HCT116 (cell line): ENCODE results near the gene FAM131B. TPM values are rescaled to one million over a fixed set of nuclear protein-coding genes. Genes with fewer than 3 reads are reported as not detected.

Source experiments
- ATAC-seq: fragments of 200-7000 bp; cut with Tn5 transposase; 2 replicates; pipeline ENCODE4 v1.9.1; 2020; ENCODE audit warnings: mild to moderate bottlenecking, moderate library complexity
- BruUV-seq: library from RNA; stranded (reverse); fragments of 400-500 nt; replicated peaks from 2 replicates; lab custom pipeline; 2021; lab: Mats Ljungman, UMichigan
- CTCF ChIA-PET: fragments of 300-600 bp; sonication (Branson Sonifier 250); formaldehyde crosslinking; loops from one replicate; lab custom pipeline; 2021; ENCODE audit warnings: antibody characterized with exemption; lab: Charles Lee
- POLR2A ChIA-PET: fragments of 300-600, 350-600 bp; sonication (Branson Sonifier 250); formaldehyde crosslinking; loops from one replicate; lab custom pipeline; 2021; ENCODE audit warnings: antibody characterized with exemption; lab: Charles Lee
- RAD21 ChIA-PET, 2 experiments: fragments of 300-600 bp; sonication (Branson Sonifier 250); formaldehyde crosslinking; loops; one replicate each; lab custom pipeline; 2023; ENCODE audit warnings: low total read pairs in 2 of 2; ENCODE audit not compliant: uncharacterized antibody in 2 of 2, unreplicated experiment in 2 of 2, low non-redundant PET in 1 of 2; lab: Charles Lee
- DNase-seq: peaks from one replicate; pipeline ENCODE4 v3.0.0-alpha.2; 2010; ENCODE audit warnings: low read depth, low spot score
- H2AFZ ChIP-seq: fragments of 200-600 bp; shearing (Covaris generic), sonication (generic); 2 replicates; pipeline ENCODE4 v1.6.1; 2017; ENCODE audit warnings: low read depth, mixed run types, mixed read lengths, antibody characterized with exemption, low read length; ENCODE audit not compliant: poor library complexity, severe bottlenecking
- H3K27ac ChIP-seq: 2 replicates; pipeline ENCODE4 v1.5.1; 2012; ENCODE audit warnings: low read depth, low read length
- H3K27me3 ChIP-seq: fragments of 200-600 bp; sonication (generic); 2 replicates; pipeline ENCODE4 v1.6.1; 2016; ENCODE audit warnings: mixed run types, low read length, mixed read lengths; ENCODE audit not compliant: insufficient read depth
- H3K36me3 ChIP-seq, 2 experiments: fragments of 200-500 bp in 1 of 2; fragments of 200-600 bp in 1 of 2; sonication (Bioruptor generic) in 1 of 2; sonication (generic) in 1 of 2; 2 replicates each; pipeline versions ENCODE4 v1.5.1 to v1.6.1; 2014 to 2016; ENCODE audit warnings: low read length in 2 of 2, inconsistent platforms in 1 of 2, mixed read lengths in 1 of 2, mixed run types in 1 of 2; ENCODE audit not compliant: insufficient read depth in 2 of 2, control insufficient read depth in 1 of 2
- H3K4me1 ChIP-seq, 2 experiments: fragments of 200-600 bp in 1 of 2; sonication (generic) in 1 of 2; 2 replicates each; pipeline versions ENCODE4 v1.5.1 to v1.6.1; 2012 to 2017; ENCODE audit warnings: low read length in 2 of 2, inconsistent platforms in 1 of 2, mild to moderate bottlenecking in 1 of 2, mixed read lengths in 1 of 2, mixed run types in 1 of 2, moderate library complexity in 1 of 2; ENCODE audit not compliant: insufficient read depth in 2 of 2, control insufficient read depth in 1 of 2
- H3K4me2 ChIP-seq: fragments of 200-600 bp; sonication (generic); 2 replicates; pipeline ENCODE4 v1.6.1; 2017; ENCODE audit warnings: mixed run types, low read length, mixed read lengths
- H3K4me3 ChIP-seq, 2 experiments: fragments of 200-600 bp in 1 of 2; sonication (generic) in 1 of 2; replicated peaks in 1 of 2; 2 replicates each; pipeline ENCODE4 v1.5.1; 2011 to 2016; ENCODE audit warnings: low read length in 2 of 2, control low read depth in 1 of 2, low read depth in 1 of 2, mild to moderate bottlenecking in 1 of 2, mixed read lengths in 1 of 2, mixed run types in 1 of 2
- H3K79me2 ChIP-seq: fragments of 200-600 bp; sonication (generic); 2 replicates; pipeline ENCODE4 v1.6.1; 2017; ENCODE audit warnings: mild to moderate bottlenecking, mixed run types, low read length, moderate library complexity, mixed read lengths; ENCODE audit not compliant: insufficient read depth
- H3K9ac ChIP-seq: fragments of 200-600 bp; sonication (generic); 2 replicates; pipeline ENCODE4 v1.6.1; 2016; ENCODE audit warnings: low read length, mixed read lengths
- H3K9me2 ChIP-seq: fragments of 200-600 bp; sonication (generic), shearing (Covaris generic); 2 replicates; pipeline ENCODE4 v1.6.1; 2017; ENCODE audit warnings: mixed run types, mild to moderate bottlenecking, moderate library complexity; ENCODE audit not compliant: insufficient read depth
- H3K9me3 ChIP-seq, 2 experiments: fragments of 200-500 bp in 1 of 2; fragments of 200-600 bp in 1 of 2; sonication (Bioruptor generic) in 1 of 2; sonication (generic) in 1 of 2; 2 replicates each; pipeline ENCODE4 v1.6.1; 2014 to 2017; ENCODE audit warnings: low read length in 2 of 2, mixed read lengths in 2 of 2, inconsistent platforms in 1 of 2, low read depth in 1 of 2, mild to moderate bottlenecking in 1 of 2, mixed run types in 1 of 2, moderate library complexity in 1 of 2; ENCODE audit not compliant: control insufficient read depth in 1 of 2, insufficient read depth in 1 of 2
- H4K20me1 ChIP-seq: fragments of 200-600 bp; sonication (generic), shearing (Covaris generic); 2 replicates; pipeline ENCODE4 v1.6.1; 2017; ENCODE audit warnings: mixed run types, mild to moderate bottlenecking, moderate library complexity; ENCODE audit not compliant: insufficient read depth
- CBX3 ChIP-seq: IDR thresholded peaks from 2 replicates; pipeline ENCODE4 v1.6.1; 2012; ENCODE audit warnings: low read depth
- CEBPB ChIP-seq: IDR thresholded peaks from 2 replicates; pipeline ENCODE4 v1.6.1; 2012; ENCODE audit warnings: low read depth
- CTCF ChIP-seq, 3 experiments: fragments of 200-600 bp in 1 of 3; sonication (generic) in 1 of 3; IDR thresholded peaks in 2 of 3; conservative IDR thresholded peaks in 1 of 3; 2 replicates each; pipeline ENCODE4 v1.5.1; 2012 to 2017; ENCODE audit warnings: low read depth in 2 of 3, low read length in 2 of 3, antibody characterized with exemption in 1 of 3, borderline replicate concordance in 1 of 3, control low read depth in 1 of 3, mild to moderate bottlenecking in 1 of 3, mixed read lengths in 1 of 3, mixed run types in 1 of 3, moderate library complexity in 1 of 3; ENCODE audit not compliant: insufficient read depth in 1 of 3
- ELF1 ChIP-seq: IDR thresholded peaks from 2 replicates; pipeline ENCODE4 v1.6.1; 2012; ENCODE audit warnings: low read depth, borderline replicate concordance
- EZH2 ChIP-seq: fragments of 200-600 bp; sonication (generic); IDR thresholded peaks from 2 replicates; pipeline ENCODE4 v1.6.1; 2017; ENCODE audit warnings: antibody characterized with exemption, mixed run types
- EZH2phosphoT487 ChIP-seq: fragments of 200-600 bp; IDR thresholded peaks from 2 replicates; pipeline ENCODE4 v1.6.1; 2018; ENCODE audit warnings: antibody characterized with exemption, borderline replicate concordance
- FOSL1 ChIP-seq: IDR thresholded peaks from 2 replicates; pipeline ENCODE4 v1.6.1; 2012; ENCODE audit warnings: low read depth
- JUND ChIP-seq: IDR thresholded peaks from 2 replicates; pipeline ENCODE4 v1.6.1; 2012
- POLR2A ChIP-seq: IDR thresholded peaks from 2 replicates; pipeline ENCODE4 v1.7.0; 2011; ENCODE audit warnings: borderline replicate concordance; ENCODE audit not compliant: insufficient read depth, insufficient read length; ENCODE audit errors: extremely low read depth
- POLR2AphosphoS5 ChIP-seq: IDR thresholded peaks from 2 replicates; pipeline ENCODE4 v1.6.1; 2011; ENCODE audit warnings: mild to moderate bottlenecking, low read depth, low read length, moderate library complexity
- RAD21 ChIP-seq: IDR thresholded peaks from 2 replicates; pipeline ENCODE4 v1.6.1; 2012; ENCODE audit warnings: low read depth, mild to moderate bottlenecking
- SIN3A ChIP-seq: IDR thresholded peaks from 2 replicates; pipeline ENCODE4 v1.6.1; 2012; ENCODE audit warnings: low read depth
- SP1 ChIP-seq: IDR thresholded peaks from 2 replicates; pipeline ENCODE4 v1.6.1; 2012; ENCODE audit warnings: low read depth
- SRF ChIP-seq: IDR thresholded peaks from 2 replicates; pipeline ENCODE4 v1.6.1; 2012; ENCODE audit warnings: low read depth
- TCF7L2 ChIP-seq: IDR thresholded peaks from 2 replicates; pipeline ENCODE4 v1.7.0; 2011; ENCODE audit warnings: borderline replicate concordance, inconsistent platforms; ENCODE audit not compliant: insufficient read depth, insufficient read length; ENCODE audit errors: extremely low read depth
- YY1 ChIP-seq: IDR thresholded peaks from 2 replicates; pipeline ENCODE4 v1.6.1; 2011; ENCODE audit warnings: low read length, low read depth, moderate library complexity, mild to moderate bottlenecking; ENCODE audit not compliant: insufficient replicate concordance; ENCODE audit errors: extremely low read depth
- ZFX ChIP-seq: fragments of 450-650 bp; IDR thresholded peaks from 2 replicates; pipeline ENCODE4 v1.6.1; 2017
- ZNF274 ChIP-seq: fragments of 200-500 bp; sonication (Bioruptor generic); IDR thresholded peaks from 2 replicates; pipeline ENCODE4 v1.6.1; 2014; ENCODE audit warnings: mild to moderate bottlenecking, low read depth, low read length, inconsistent platforms
- intact Hi-C: fragments of 100-400 bp; cut with micrococcal nuclease; formaldehyde crosslinking; loops from 2 replicates; pipeline ENCODE4 v1.10.0; 2022
- total RNA-seq: library from RNA; stranded (reverse); gene quantifications from one replicate; pipeline ENCODE4 v1.2.1, GENCODE V29; 2021; ENCODE audit not compliant: unreplicated experiment
- TF ChIP-seq, protein P1 (sequence below): IDR thresholded peaks from 2 replicates; pipeline ENCODE4 v1.6.1; 2012; ENCODE audit warnings: low read depth
- TF ChIP-seq, protein P2 (sequence below): IDR thresholded peaks from 2 replicates; pipeline ENCODE4 v1.6.1; 2012
- TF ChIP-seq, protein P3 (sequence below): IDR thresholded peaks from 2 replicates; pipeline ENCODE4 v1.6.1; 2011; ENCODE audit warnings: mild to moderate bottlenecking, low read length, moderate library complexity; ENCODE audit not compliant: insufficient replicate concordance; ENCODE audit errors: extremely low read depth

The FAM131B gene
- total RNA-seq, 1 experiment from 2014 or later: 0.20 TPM

DNA sequence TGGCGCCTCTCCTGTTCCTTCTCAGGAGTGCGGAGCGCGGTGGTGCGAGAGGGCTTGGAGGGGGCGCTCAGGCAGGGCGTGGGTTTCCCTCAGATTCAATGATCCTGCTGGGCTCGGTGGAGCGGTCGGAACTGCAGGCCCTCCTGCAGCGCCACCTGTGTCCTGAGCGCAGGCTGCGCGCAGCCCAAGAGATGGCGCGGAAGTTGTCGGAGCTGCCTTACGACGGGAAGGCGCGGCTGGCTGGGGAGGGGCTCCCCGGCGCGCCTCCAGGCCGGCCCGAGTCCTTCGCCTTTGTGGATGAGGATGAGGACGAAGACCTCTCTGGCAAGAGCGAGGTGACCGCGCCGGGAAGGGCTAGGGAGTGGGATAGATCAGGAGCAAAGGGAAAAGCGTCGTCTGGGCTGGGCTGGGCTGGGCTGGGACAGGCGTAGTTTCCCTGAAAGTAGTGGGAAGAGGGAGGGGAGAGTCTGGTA is 17.0 kb downstream of the FAM131B start:
- peak overlapping the region; percentile 89 for H2AFZ ChIP-seq
- intact Hi-C loops: loop anchor here (1.0 kb wide), 1 partner anchor 17 kb away; the partner anchor contains the start of gene FAM131B
- peak overlapping the region; percentile 38 to 51 for H3K4me3 ChIP-seq
- H3K9me2 ChIP-seq: no peaks in the 10 kb centered on the region
- peaks cover 4 to 14% of the 10 kb centered on the region in 2 experiments; a peak in 3 of 4 replicates for H3K4me1 ChIP-seq
- BruUV-seq: no TSS peak
- H3K27ac ChIP-seq: no peak overlapping the region; the same call in 1 of the 2 replicates
- no peaks in the 10 kb centered on the region for H3K9me3 ChIP-seq
- no peaks in the 10 kb centered on the region for H3K27me3 ChIP-seq
- ChIA-PET CTCF (interaction anchor here (0.6 to 2.7 kb wide), 9 partner anchors 9 to 105 kb away, joined by 3 to 14 read pairs (median 3); no protein-coding TSS in a partner anchor), POLR2A (no interaction called here), RAD21 (interaction anchor here in 1 of 2 experiments (0.7 kb wide), 1 partner anchor 392 kb away, joined by 4 read pairs; no protein-coding TSS in a partner anchor)
- DNase-seq (peak; percentile 73), ATAC-seq (peak; percentile 99)
- peak overlapping the region; percentile 80 for H3K4me2 ChIP-seq
- no peaks in the 10 kb centered on the region for H4K20me1 ChIP-seq
- H3K36me3 ChIP-seq: no peaks in the 10 kb centered on the region
- peak overlapping the region; percentile 40 for H3K9ac ChIP-seq
- H3K79me2 ChIP-seq: no peaks in the 10 kb centered on the region
- TF ChIP-seq CBX3 (peak; percentile 85; the same call in 1 of the 2 replicates), YY1 (peak; percentile 80), FOSL1 (no peak), EZH2 (no peak), ZNF274 (no peak), ELF1 (no peak), SRF (no peak), EZH2phosphoT487 (no peak), SP1 (no peak), CTCF (IDR thresholded peaks at IDR 0.05 in 2 of 3, conservative IDR thresholded peaks at IDR 0.05 in 1 of 3; ENCODE audit: borderline replicate concordance in 1 of 3, insufficient read depth in 1 of 3, low read depth in 2 of 3, low read length in 2 of 3) (peak; percentile 70 to 78 (median 72); a peak in 5 of 6 replicates), POLR2AphosphoS5 (peak; percentile 69), ZFX (no peak), JUND (no peak), RAD21 (peak; percentile 46), TCF7L2 (no peak), POLR2A (no peak), CEBPB (no peak), SIN3A (no peak)
- TF ChIP-seq, protein P1, sequence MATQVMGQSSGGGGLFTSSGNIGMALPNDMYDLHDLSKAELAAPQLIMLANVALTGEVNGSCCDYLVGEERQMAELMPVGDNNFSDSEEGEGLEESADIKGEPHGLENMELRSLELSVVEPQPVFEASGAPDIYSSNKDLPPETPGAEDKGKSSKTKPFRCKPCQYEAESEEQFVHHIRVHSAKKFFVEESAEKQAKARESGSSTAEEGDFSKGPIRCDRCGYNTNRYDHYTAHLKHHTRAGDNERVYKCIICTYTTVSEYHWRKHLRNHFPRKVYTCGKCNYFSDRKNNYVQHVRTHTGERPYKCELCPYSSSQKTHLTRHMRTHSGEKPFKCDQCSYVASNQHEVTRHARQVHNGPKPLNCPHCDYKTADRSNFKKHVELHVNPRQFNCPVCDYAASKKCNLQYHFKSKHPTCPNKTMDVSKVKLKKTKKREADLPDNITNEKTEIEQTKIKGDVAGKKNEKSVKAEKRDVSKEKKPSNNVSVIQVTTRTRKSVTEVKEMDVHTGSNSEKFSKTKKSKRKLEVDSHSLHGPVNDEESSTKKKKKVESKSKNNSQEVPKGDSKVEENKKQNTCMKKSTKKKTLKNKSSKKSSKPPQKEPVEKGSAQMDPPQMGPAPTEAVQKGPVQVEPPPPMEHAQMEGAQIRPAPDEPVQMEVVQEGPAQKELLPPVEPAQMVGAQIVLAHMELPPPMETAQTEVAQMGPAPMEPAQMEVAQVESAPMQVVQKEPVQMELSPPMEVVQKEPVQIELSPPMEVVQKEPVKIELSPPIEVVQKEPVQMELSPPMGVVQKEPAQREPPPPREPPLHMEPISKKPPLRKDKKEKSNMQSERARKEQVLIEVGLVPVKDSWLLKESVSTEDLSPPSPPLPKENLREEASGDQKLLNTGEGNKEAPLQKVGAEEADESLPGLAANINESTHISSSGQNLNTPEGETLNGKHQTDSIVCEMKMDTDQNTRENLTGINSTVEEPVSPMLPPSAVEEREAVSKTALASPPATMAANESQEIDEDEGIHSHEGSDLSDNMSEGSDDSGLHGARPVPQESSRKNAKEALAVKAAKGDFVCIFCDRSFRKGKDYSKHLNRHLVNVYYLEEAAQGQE: no peak
- TF ChIP-seq, protein P2, sequence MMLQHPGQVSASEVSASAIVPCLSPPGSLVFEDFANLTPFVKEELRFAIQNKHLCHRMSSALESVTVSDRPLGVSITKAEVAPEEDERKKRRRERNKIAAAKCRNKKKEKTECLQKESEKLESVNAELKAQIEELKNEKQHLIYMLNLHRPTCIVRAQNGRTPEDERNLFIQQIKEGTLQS: no peak
- TF ChIP-seq, protein P3, sequence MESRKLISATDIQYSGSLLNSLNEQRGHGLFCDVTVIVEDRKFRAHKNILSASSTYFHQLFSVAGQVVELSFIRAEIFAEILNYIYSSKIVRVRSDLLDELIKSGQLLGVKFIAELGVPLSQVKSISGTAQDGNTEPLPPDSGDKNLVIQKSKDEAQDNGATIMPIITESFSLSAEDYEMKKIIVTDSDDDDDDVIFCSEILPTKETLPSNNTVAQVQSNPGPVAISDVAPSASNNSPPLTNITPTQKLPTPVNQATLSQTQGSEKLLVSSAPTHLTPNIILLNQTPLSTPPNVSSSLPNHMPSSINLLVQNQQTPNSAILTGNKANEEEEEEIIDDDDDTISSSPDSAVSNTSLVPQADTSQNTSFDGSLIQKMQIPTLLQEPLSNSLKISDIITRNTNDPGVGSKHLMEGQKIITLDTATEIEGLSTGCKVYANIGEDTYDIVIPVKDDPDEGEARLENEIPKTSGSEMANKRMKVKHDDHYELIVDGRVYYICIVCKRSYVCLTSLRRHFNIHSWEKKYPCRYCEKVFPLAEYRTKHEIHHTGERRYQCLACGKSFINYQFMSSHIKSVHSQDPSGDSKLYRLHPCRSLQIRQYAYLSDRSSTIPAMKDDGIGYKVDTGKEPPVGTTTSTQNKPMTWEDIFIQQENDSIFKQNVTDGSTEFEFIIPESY: no peak
